GM12873 (cell line): ENCODE results near the gene SAP30BP.

Experiments
- CTCF ChIP-seq: IDR thresholded peaks from 2 replicates; pipeline ENCODE4 v1.5.1; 2012; ENCODE audit warnings: low read depth, mild to moderate bottlenecking, moderate library complexity, low read length, control low read depth; ENCODE audit not compliant: insufficient read depth; ENCODE audit errors: missing control alignments

Gene SAP30BP

GRCh38 chr17:75652934-75653549, 14.1 kb upstream of the SAP30BP start:
- peak; percentile 89 for TF ChIP-seq CTCF

GRCh38 chr17:75654176-75654575, 13.0 kb upstream of the SAP30BP start:
- TF ChIP-seq CTCF, result no peak

GRCh38 chr17:75658237-75658636, 8.9 kb upstream of the SAP30BP start:
- no peak for TF ChIP-seq CTCF

GRCh38 chr17:75661531-75661930, 5.6 kb upstream of the SAP30BP start:
- TF ChIP-seq CTCF, result no peak

GRCh38 chr17:75662511-75662910, 4.6 kb upstream of the SAP30BP start:
- no peak for TF ChIP-seq CTCF

- no peak for TF ChIP-seq CTCF
Measured at GRCh38 chr17:75664099-75664549, 3.0 kb upstream of the SAP30BP start.

- no peak for TF ChIP-seq CTCF
Measured at GRCh38 chr17:75665981-75666380, 1.2 kb upstream of the SAP30BP start.
